GM12878 (cell line): ENCODE results near the gene HOTAIR. TPM values are rescaled to one million over a fixed set of nuclear protein-coding genes. Genes with fewer than 3 reads are reported as not detected.

Experiments
- ATAC-seq: fragments of 200-7000 bp; cut with Tn5 transposase; 3 replicates; pipeline ENCODE4 v1.9.1; 2020; ENCODE audit warnings: mild to moderate bottlenecking, moderate library complexity
- BruUV-seq: library from RNA; stranded (reverse); fragments of 400-500 nt; replicated peaks from 2 replicates; lab custom pipeline; 2021; lab: Mats Ljungman, UMichigan
- CTCF ChIA-PET: fragments of 300-600 bp; sonication (Branson Sonifier 250); formaldehyde crosslinking; extraction: SDS; loops from one replicate; lab custom pipeline; 2021; ENCODE audit warnings: inconsistent platforms; lab: Yijun Ruan, JAX
- POLR2A ChIA-PET: fragments of 350-600 bp; formaldehyde crosslinking; extraction: SDS; loops from one replicate; lab custom pipeline; 2021; ENCODE audit warnings: inconsistent platforms; lab: Charles Lee
- RAD21 ChIA-PET: fragments of 300-600 bp; sonication (Branson Sonifier 250); formaldehyde crosslinking; loops from one replicate; lab custom pipeline; 2023; ENCODE audit warnings: antibody characterized with exemption; ENCODE audit not compliant: unreplicated experiment; lab: Charles Lee
- SMC1A ChIA-PET: fragments of 300-600 bp; sonication (Branson Sonifier 250); formaldehyde crosslinking; loops from one replicate; lab custom pipeline; 2023; ENCODE audit not compliant: unreplicated experiment, uncharacterized antibody; lab: Charles Lee
- DNase-seq: peaks from one replicate; pipeline ENCODE4 v3.0.0-alpha.2; 2011; ENCODE audit warnings: low read depth, low spot score
- FAIRE-seq: peaks from 3 replicates; lab custom pipeline; 2011; peaks lifted over from hg19 to GRCh38; lab: Jason Lieb, UNC
- H2AFZ ChIP-seq: 2 replicates; pipeline ENCODE4 v1.6.0; 2011; ENCODE audit warnings: low read depth, low read length, control low read depth; ENCODE audit not compliant: control insufficient read depth
- H3K27ac ChIP-seq: 2 replicates; pipeline ENCODE4 v1.5.1; 2011; ENCODE audit warnings: control low read depth; ENCODE audit not compliant: control insufficient read depth, insufficient read depth
- H3K27me3 ChIP-seq, 2 experiments: replicated peaks in 1 of 2; 2 replicates each; pipeline versions ENCODE4 v1.6.0 to v1.6.1; 2011; ENCODE audit warnings: low read length in 1 of 2; ENCODE audit not compliant: control insufficient read depth in 2 of 2, insufficient read depth in 2 of 2
- H3K36me3 ChIP-seq, 2 experiments: 2 replicates each; pipeline ENCODE4 v1.5.1; 2011; ENCODE audit warnings: low read length in 1 of 2; ENCODE audit not compliant: control insufficient read depth in 2 of 2, insufficient read depth in 2 of 2
- H3K4me1 ChIP-seq: 2 replicates; pipeline ENCODE4 v1.6.1; 2011; ENCODE audit warnings: mild to moderate bottlenecking, low read length, moderate library complexity, mixed read lengths; ENCODE audit not compliant: control insufficient read depth, insufficient read depth
- H3K4me2 ChIP-seq: 2 replicates; pipeline ENCODE4 v1.6.0; 2011; ENCODE audit warnings: control low read depth; ENCODE audit not compliant: control insufficient read depth, insufficient read depth
- H3K4me3 ChIP-seq: fragments of 200-600 bp; sonication (generic); 2 replicates; pipeline ENCODE4 v1.5.1; 2016
- H3K79me2 ChIP-seq: 2 replicates; pipeline ENCODE4 v1.6.0; 2011; ENCODE audit warnings: low read length; ENCODE audit not compliant: control insufficient read depth, insufficient read depth
- H3K9ac ChIP-seq: 2 replicates; pipeline ENCODE4 v1.8.0; 2011; ENCODE audit warnings: low read length, control low read depth, mixed read lengths; ENCODE audit not compliant: control insufficient read depth, insufficient read depth
- H3K9me3 ChIP-seq: replicated peaks from 3 replicates; pipeline ENCODE4 v1.5.1; 2011; ENCODE audit warnings: mild to moderate bottlenecking, low read length; ENCODE audit not compliant: control insufficient read depth, insufficient read depth
- H4K20me1 ChIP-seq: 2 replicates; pipeline ENCODE4 v1.6.0; 2011; ENCODE audit not compliant: control insufficient read depth, insufficient read depth
- ATF7 ChIP-seq: fragments of 450-650 bp; IDR thresholded peaks from 2 replicates; pipeline ENCODE4 v1.6.1; 2016; ENCODE audit warnings: low read depth, mild to moderate bottlenecking
- BHLHE40 ChIP-seq, 2 experiments: fragments of 450-650 bp in 1 of 2; IDR thresholded peaks; 2 replicates each; pipeline ENCODE4 v1.6.1; 2011 to 2017; ENCODE audit warnings: low read depth in 2 of 2, borderline replicate concordance in 1 of 2, improper control_type of control experiment in 1 of 2, low read length in 1 of 2, mild to moderate bottlenecking in 1 of 2
- CBFB ChIP-seq: IDR thresholded peaks from 2 replicates; pipeline ENCODE4 v1.6.1; 2016; ENCODE audit warnings: antibody characterized with exemption, low read depth
- CBX3 ChIP-seq: fragments of 200-600 bp; sonication (generic); IDR thresholded peaks from 2 replicates; pipeline ENCODE4 v1.6.1; 2016; ENCODE audit warnings: low read depth, borderline replicate concordance
- EZH2 ChIP-seq: IDR thresholded peaks from 2 replicates; pipeline ENCODE4 v1.6.1; 2012; ENCODE audit warnings: low read depth, mild to moderate bottlenecking, control low read depth, inconsistent platforms, low read length, borderline replicate concordance; ENCODE audit not compliant: control insufficient read depth
- MEF2B ChIP-seq: fragments of 450-650 bp; IDR thresholded peaks from 2 replicates; pipeline ENCODE4 v1.6.1; 2018; ENCODE audit warnings: mild to moderate bottlenecking, moderate library complexity; ENCODE audit not compliant: partially characterized antibody, poor library complexity, severe bottlenecking
- NR2F1 ChIP-seq: fragments of 450-650 bp; conservative IDR thresholded peaks from 2 replicates; pipeline ENCODE4 v1.6.1; 2017; ENCODE audit warnings: mild to moderate bottlenecking
- PAX8 ChIP-seq: fragments of 450-650 bp; IDR thresholded peaks from 2 replicates; pipeline ENCODE4 v1.6.1; 2017; ENCODE audit warnings: mild to moderate bottlenecking, moderate library complexity
- PKNOX1 ChIP-seq: fragments of 450-650 bp; IDR thresholded peaks from 2 replicates; pipeline ENCODE4 v1.6.1; 2016; ENCODE audit warnings: mild to moderate bottlenecking
- RAD21 ChIP-seq: IDR thresholded peaks from 2 replicates; pipeline ENCODE4 v1.6.1; 2011; ENCODE audit warnings: mild to moderate bottlenecking, low read depth, low read length, moderate library complexity; ENCODE audit not compliant: insufficient read depth
- RAD51 ChIP-seq: fragments of 450-650 bp; IDR thresholded peaks from 2 replicates; pipeline ENCODE4 v1.6.1; 2016; ENCODE audit warnings: moderate library complexity, mild to moderate bottlenecking, inconsistent platforms
- RCOR1 ChIP-seq: conservative IDR thresholded peaks from 2 replicates; pipeline ENCODE4 v1.6.1; 2012; ENCODE audit warnings: low read depth, low read length, improper control_type of control experiment
- YBX1 ChIP-seq: fragments of 450-650 bp; IDR thresholded peaks from 2 replicates; pipeline ENCODE4 v1.6.1; 2016; ENCODE audit warnings: antibody characterized with exemption
- ZZZ3 ChIP-seq: IDR thresholded peaks from 2 replicates; pipeline ENCODE4 v1.6.1; 2011; ENCODE audit warnings: low read depth; ENCODE audit not compliant: control insufficient read depth, insufficient read length
- WGBS: methylation state at CpG from one replicate; pipeline ENCODE4 v1.1.6; 2016; ENCODE audit warnings: low lambda C conversion rate; ENCODE audit not compliant: insufficient replicate concordance, insufficient coverage; ENCODE audit errors: missing lambda C conversion rate; 5-methylcytosine and 5-hydroxymethylcytosine counted together
- in situ Hi-C: fragments of 300-500 bp; cut with MboI; formaldehyde crosslinking; loops from 9 replicates; pipeline ENCODE4 v1.14.3; 2018; ENCODE audit warnings: mixed read lengths
- intact Hi-C: fragments of 100-400 bp; cut with micrococcal nuclease; formaldehyde crosslinking; loops from one replicate; pipeline ENCODE4 v1.14.2; 2022; ENCODE audit not compliant: unreplicated experiment
- polyA plus RNA-seq, 11 experiments: library from polyadenylated mRNA; depleted of rRNA in 4 of 11; unstranded in 6 of 11; stranded (reverse) in 5 of 11; fragments of >200 nt; fragmentation: Nextera tagmentation in 4 of 11; fragmentation: Illumina TruSeq in 1 of 11; extraction: Ambion mirVana in 4 of 11; extraction: Trizol in 1 of 11; gene quantifications; 1 replicate in 1 of 11; 2 replicates in 10 of 11; pipeline versions ENCODE4 v1.2.1 to v1.2.3, GENCODE V29; 2011 to 2016; ENCODE audit warnings: inconsistent platforms in 2 of 11, missing spikeins in 2 of 11, low read depth in 1 of 11
- total RNA-seq, 4 experiments: library from RNA; depleted of rRNA in 3 of 4; stranded (reverse); fragments of >200 nt in 3 of 4; fragmentation: Illumina TruSeq in 1 of 4; extraction: Trizol in 1 of 4; gene quantifications; 2 replicates each; pipeline versions ENCODE4 v1.2.1 to v1.2.3, GENCODE V29; 2013 to 2021
- TF ChIP-seq, protein P1 (sequence below): fragments of 450-650 bp; formaldehyde crosslinking; IDR thresholded peaks from 2 replicates; pipeline ENCODE4 v1.4.0; 2022; ENCODE audit warnings: mild to moderate bottlenecking, moderate library complexity
- TF ChIP-seq, protein P2 (sequence below): fragments of 450-650 bp; IDR thresholded peaks from 2 replicates; pipeline ENCODE4 v1.6.1; 2017; ENCODE audit warnings: mild to moderate bottlenecking, low read depth, inconsistent platforms; ENCODE audit not compliant: poor library complexity, severe bottlenecking

Gene HOTAIR
- total and polyA plus RNA-seq, 10 of the 15 experiments (the other 5 are each of a cell fraction or from before 2014, with no cell fraction given): not detected

- RAD21 ChIA-PET: no interaction called here
- SMC1A ChIA-PET: no interaction called here
- no peak overlapping the region for H3K4me3 ChIP-seq
- H3K27me3 ChIP-seq: peaks cover 9 to 25% of the 10 kb centered on the region in 2 experiments; a peak in 3 of 4 replicates
- no peak overlapping the region for H3K27ac ChIP-seq
- H3K4me2 ChIP-seq: no peak overlapping the region
- no peaks in the 10 kb centered on the region for H4K20me1 ChIP-seq
- FAIRE-seq (no peak), ATAC-seq (no peak), DNase-seq (no peak)
- POLR2A ChIA-PET: no interaction called here
- no peaks in the 10 kb centered on the region for H3K4me1 ChIP-seq
- CTCF ChIA-PET: no interaction called here
- in situ Hi-C loops: no loop called here
- TF ChIP-seq BHLHE40 (IDR thresholded peaks at IDR 0.05; ENCODE audit: borderline replicate concordance in 1 of 2, low read depth in 2 of 2, low read length in 1 of 2) (no peak), YBX1 (no peak), CBX3 (no peak), PAX8 (no peak), CBFB (no peak), ZZZ3 (no peak), EZH2 (no peak), RAD21 (no peak), NR2F1 (no peak), MEF2B (no peak), RCOR1 (no peak), RAD51 (no peak), ATF7 (no peak), PKNOX1 (no peak)
- TF ChIP-seq, protein P1, sequence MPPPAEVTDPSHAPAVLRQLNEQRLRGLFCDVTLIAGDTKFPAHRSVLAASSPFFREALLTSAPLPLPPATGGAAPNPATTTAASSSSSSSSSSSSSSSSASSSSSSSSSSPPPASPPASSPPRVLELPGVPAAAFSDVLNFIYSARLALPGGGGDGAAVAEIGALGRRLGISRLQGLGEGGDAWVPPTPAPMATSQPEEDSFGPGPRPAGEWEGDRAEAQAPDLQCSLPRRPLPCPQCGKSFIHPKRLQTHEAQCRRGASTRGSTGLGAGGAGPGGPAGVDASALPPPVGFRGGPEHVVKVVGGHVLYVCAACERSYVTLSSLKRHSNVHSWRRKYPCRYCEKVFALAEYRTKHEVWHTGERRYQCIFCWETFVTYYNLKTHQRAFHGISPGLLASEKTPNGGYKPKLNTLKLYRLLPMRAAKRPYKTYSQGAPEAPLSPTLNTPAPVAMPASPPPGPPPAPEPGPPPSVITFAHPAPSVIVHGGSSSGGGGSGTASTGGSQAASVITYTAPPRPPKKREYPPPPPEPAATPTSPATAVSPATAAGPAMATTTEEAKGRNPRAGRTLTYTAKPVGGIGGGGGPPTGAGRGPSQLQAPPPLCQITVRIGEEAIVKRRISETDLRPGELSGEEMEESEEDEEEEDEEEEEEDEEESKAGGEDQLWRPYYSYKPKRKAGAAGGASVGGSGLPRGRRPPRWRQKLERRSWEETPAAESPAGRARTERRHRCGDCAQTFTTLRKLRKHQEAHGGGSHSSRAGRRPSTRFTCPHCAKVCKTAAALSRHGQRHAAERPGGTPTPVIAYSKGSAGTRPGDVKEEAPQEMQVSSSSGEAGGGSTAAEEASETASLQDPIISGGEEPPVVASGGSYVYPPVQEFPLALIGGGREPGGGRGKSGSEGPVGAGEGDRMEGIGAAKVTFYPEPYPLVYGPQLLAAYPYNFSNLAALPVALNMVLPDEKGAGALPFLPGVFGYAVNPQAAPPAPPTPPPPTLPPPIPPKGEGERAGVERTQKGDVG (CRISPR knock-in tag): no peak
- TF ChIP-seq, protein P2, sequence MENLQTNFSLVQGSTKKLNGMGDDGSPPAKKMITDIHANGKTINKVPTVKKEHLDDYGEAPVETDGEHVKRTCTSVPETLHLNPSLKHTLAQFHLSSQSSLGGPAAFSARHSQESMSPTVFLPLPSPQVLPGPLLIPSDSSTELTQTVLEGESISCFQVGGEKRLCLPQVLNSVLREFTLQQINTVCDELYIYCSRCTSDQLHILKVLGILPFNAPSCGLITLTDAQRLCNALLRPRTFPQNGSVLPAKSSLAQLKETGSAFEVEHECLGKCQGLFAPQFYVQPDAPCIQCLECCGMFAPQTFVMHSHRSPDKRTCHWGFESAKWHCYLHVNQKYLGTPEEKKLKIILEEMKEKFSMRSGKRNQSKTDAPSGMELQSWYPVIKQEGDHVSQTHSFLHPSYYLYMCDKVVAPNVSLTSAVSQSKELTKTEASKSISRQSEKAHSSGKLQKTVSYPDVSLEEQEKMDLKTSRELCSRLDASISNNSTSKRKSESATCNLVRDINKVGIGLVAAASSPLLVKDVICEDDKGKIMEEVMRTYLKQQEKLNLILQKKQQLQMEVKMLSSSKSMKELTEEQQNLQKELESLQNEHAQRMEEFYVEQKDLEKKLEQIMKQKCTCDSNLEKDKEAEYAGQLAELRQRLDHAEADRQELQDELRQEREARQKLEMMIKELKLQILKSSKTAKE: no peak
- BruUV-seq: no TSS peak
- WGBS: 0% methylated on average over 2 of the region's 2 CpGs
- H3K9ac ChIP-seq: no peak overlapping the region
- H3K79me2 ChIP-seq: no peaks in the 10 kb centered on the region
- no peaks in the 10 kb centered on the region for H3K9me3 ChIP-seq
- intact Hi-C loops: no loop called here
- H3K36me3 ChIP-seq: no peaks in the 10 kb centered on the region
- no peak overlapping the region for H2AFZ ChIP-seq
Observed at GRCh38 chr12:53924521-53925405, 50.0 kb downstream of the HOTAIR start.
